MG63 (cell line): ENCODE measurements around the gene GPS1. TPM values are rescaled to one million over a fixed set of nuclear protein-coding genes. Genes with fewer than 3 reads are reported as not detected.

Experiments
- DNase-seq: peaks from one replicate; pipeline ENCODE4 v3.0.0-alpha.2; 2020
- H3K27me3 ChIP-seq: fragments of 250-450 bp; sonication (Bioruptor Pico); 2 replicates; pipeline ENCODE4 v1.5.1; 2020; ENCODE audit warnings: mild to moderate bottlenecking, moderate library complexity
- H3K36me3 ChIP-seq: fragments of 250-450 bp; sonication (Bioruptor Pico); 2 replicates; pipeline ENCODE4 v1.5.1; 2020; ENCODE audit warnings: mild to moderate bottlenecking, moderate library complexity
- H3K4me3 ChIP-seq: fragments of 250-450 bp; sonication (Bioruptor Pico); 2 replicates; pipeline ENCODE4 v1.5.1; 2020; ENCODE audit warnings: mild to moderate bottlenecking, moderate library complexity
- H3K9me3 ChIP-seq: fragments of 250-450 bp; sonication (Bioruptor Pico); 2 replicates; pipeline ENCODE4 v1.5.1; 2020; ENCODE audit warnings: mild to moderate bottlenecking, moderate library complexity
- total RNA-seq: library from RNA; depleted of rRNA; stranded (reverse); fragments of >200 nt; shearing (Covaris generic); gene quantifications from 2 replicates; pipeline ENCODE4 v1.2.3, GENCODE V29; 2014; ENCODE audit warnings: low replicate concordance

GPS1 gene
- total RNA-seq, 1 experiment from 2014 or later: 181 TPM

- no peak overlapping the region for H3K4me3 ChIP-seq
- no peaks in the 10 kb centered on the region for H3K9me3 ChIP-seq
- no peak for DNase-seq
- H3K36me3 ChIP-seq: peaks cover 43% of the 10 kb centered on the region
- H3K27me3 ChIP-seq: peaks cover 2% of the 10 kb centered on the region; the same call in 1 of the 2 replicates
Measured at GRCh38 chr17:82076785-82077591, 25.3 kb downstream of the GPS1 start.

- Histone ChIP-seq H3K9me3 (no peaks in the 10 kb centered on the region), H3K27me3 (peaks cover 2% of the 10 kb centered on the region; the same call in 1 of the 2 replicates)
- DNase-seq: no peak
Measured at GRCh38 chr17:82077617-82078358, 26.1 kb downstream of the GPS1 start.

GRCh38 chr17:82078433-82078832 lies 26.7 kb downstream of the GPS1 start:
- H3K4me3 ChIP-seq: no peak overlapping the region
- H3K36me3 ChIP-seq: peaks cover 57% of the 10 kb centered on the region
- peaks cover 2% of the 10 kb centered on the region; the same call in 1 of the 2 replicates for H3K27me3 ChIP-seq
- no peak for DNase-seq
- H3K9me3 ChIP-seq: no peaks in the 10 kb centered on the region

More at GRCh38 chr17:82077617-82078358, 26.1 kb downstream of the GPS1 start:
- no peak overlapping the region for H3K4me3 ChIP-seq
- peaks cover 51% of the 10 kb centered on the region for H3K36me3 ChIP-seq

- Histone ChIP-seq H3K9me3 (no peaks in the 10 kb centered on the region), H3K27me3 (no peaks in the 10 kb centered on the region), H3K4me3 (no peak overlapping the region), H3K36me3 (peaks cover 64% of the 10 kb centered on the region)
- no peak for DNase-seq
Measured at GRCh38 chr17:82079001-82079677, 27.4 kb downstream of the GPS1 start.

- peaks cover 75% of the 10 kb centered on the region for H3K36me3 ChIP-seq
- no peak for DNase-seq
- no peaks in the 10 kb centered on the region for H3K9me3 ChIP-seq
- no peaks in the 10 kb centered on the region for H3K27me3 ChIP-seq
- no peak overlapping the region for H3K4me3 ChIP-seq
Measured at GRCh38 chr17:82080048-82080788, 28.5 kb downstream of the GPS1 start.

GRCh38 chr17:82080789-82081464 lies 29.2 kb downstream of the GPS1 start:
- Histone ChIP-seq H3K9me3 (no peaks in the 10 kb centered on the region), H3K27me3 (no peaks in the 10 kb centered on the region), H3K4me3 (no peak overlapping the region), H3K36me3 (peaks cover 82% of the 10 kb centered on the region)
- no peak for DNase-seq

- H3K36me3 ChIP-seq: peaks cover 89% of the 10 kb centered on the region
- no peak for DNase-seq
- no peaks in the 10 kb centered on the region for H3K9me3 ChIP-seq
- H3K27me3 ChIP-seq: no peaks in the 10 kb centered on the region
- no peak overlapping the region for H3K4me3 ChIP-seq
Measured at GRCh38 chr17:82081546-82081945, 29.8 kb downstream of the GPS1 start.

GRCh38 chr17:82081966-82082365 lies 30.3 kb downstream of the GPS1 start:
- Histone ChIP-seq H3K27me3 (no peaks in the 10 kb centered on the region), H3K4me3 (no peak overlapping the region), H3K9me3 (no peaks in the 10 kb centered on the region), H3K36me3 (peaks cover 89% of the 10 kb centered on the region)
- DNase-seq: no peak

- no peaks in the 10 kb centered on the region for H3K9me3 ChIP-seq
- no peak overlapping the region for H3K4me3 ChIP-seq
- H3K27me3 ChIP-seq: no peaks in the 10 kb centered on the region
- peaks cover 90% of the 10 kb centered on the region for H3K36me3 ChIP-seq
- DNase-seq: no peak
Measured at GRCh38 chr17:82082456-82082855, 30.8 kb downstream of the GPS1 start.

GRCh38 chr17:82083009-82083408 lies 31.3 kb downstream of the GPS1 start:
- H3K4me3 ChIP-seq: no peak overlapping the region
- H3K27me3 ChIP-seq: no peaks in the 10 kb centered on the region
- peaks cover 90% of the 10 kb centered on the region for H3K36me3 ChIP-seq
- H3K9me3 ChIP-seq: no peaks in the 10 kb centered on the region
- DNase-seq: no peak

- DNase-seq: no peak
- H3K4me3 ChIP-seq: no peak overlapping the region
- peaks cover 90% of the 10 kb centered on the region for H3K36me3 ChIP-seq
- H3K27me3 ChIP-seq: no peaks in the 10 kb centered on the region
- H3K9me3 ChIP-seq: no peaks in the 10 kb centered on the region
Measured at GRCh38 chr17:82083533-82084359, 32.0 kb downstream of the GPS1 start.

GRCh38 chr17:82084373-82085030 lies 32.8 kb downstream of the GPS1 start:
- H3K27me3 ChIP-seq: no peaks in the 10 kb centered on the region
- peaks cover 92% of the 10 kb centered on the region for H3K36me3 ChIP-seq
- no peak overlapping the region for H3K4me3 ChIP-seq
- no peaks in the 10 kb centered on the region for H3K9me3 ChIP-seq
- peak; percentile 4 for DNase-seq

GRCh38 chr17:82085031-82085861 lies 33.5 kb downstream of the GPS1 start:
- Histone ChIP-seq H3K9me3 (no peaks in the 10 kb centered on the region), H3K27me3 (no peaks in the 10 kb centered on the region), H3K36me3 (peaks cover 92% of the 10 kb centered on the region), H3K4me3 (no peak overlapping the region)
- DNase-seq: peak; percentile 5
